Activated CD8-positive, alpha-beta T cell treated with anti-CD3 and anti-CD28 coated beads, Interleukin-2, amount 10 ng/mL, durations not matched to agents 7 days and 5 days (primary cell): Measurements from ENCODE around the gene EZH1. TPM values are rescaled to one million over a fixed set of nuclear protein-coding genes. Genes with fewer than 3 reads are reported as not detected.

Experiments used
- ATAC-seq: fragments of 150-1000 bp; cut with Tn5 transposase; one replicate; pipeline ENCODE4 v1.10.0; 2021; ENCODE audit warnings: moderate library complexity
- CTCF ChIA-PET: fragments of 350-600 bp; sonication (Branson Sonifier 250); formaldehyde crosslinking; loops from one replicate; lab custom pipeline; 2021; ENCODE audit warnings: antibody characterized with exemption; lab: Charles Lee
- POLR2A ChIA-PET: fragments of 350-600 bp; sonication (Branson Sonifier 250); formaldehyde crosslinking; loops from one replicate; lab custom pipeline; 2021; ENCODE audit warnings: antibody characterized with exemption; lab: Charles Lee
- DNase-seq: peaks from one replicate; pipeline ENCODE4 v3.0.0-alpha.2; 2020
- H3K27ac Mint-ChIP-seq: one replicate; pipeline ENCODE4 v1.8.0; 2021; ENCODE audit warnings: mild to moderate bottlenecking, mixed read lengths
- H3K27me3 Mint-ChIP-seq: one replicate; pipeline ENCODE4 v1.8.0; 2021; ENCODE audit warnings: low read depth, mixed read lengths
- H3K36me3 Mint-ChIP-seq: one replicate; pipeline ENCODE4 v1.8.0; 2021; ENCODE audit warnings: low read depth, mixed read lengths
- H3K4me1 Mint-ChIP-seq: one replicate; pipeline ENCODE4 v1.8.0; 2021; ENCODE audit warnings: low read depth, mixed read lengths
- H3K4me3 Mint-ChIP-seq: one replicate; pipeline ENCODE4 v1.8.0; 2021; ENCODE audit warnings: mild to moderate bottlenecking, mixed read lengths
- H3K9me3 Mint-ChIP-seq: one replicate; pipeline ENCODE4 v1.8.0; 2022; ENCODE audit warnings: mixed read lengths; ENCODE audit not compliant: insufficient read depth
- total RNA-seq, 2 experiments: library from RNA; stranded (reverse); gene quantifications; one replicate each; pipeline ENCODE4 v1.2.3, GENCODE V29; 2021

Gene EZH1
- total RNA-seq: 10 to 100 TPM; 32.4 to 37.7 TPM

- peak within 1 kb of the TSS; percentile 96 for H3K4me3 Mint-ChIP-seq
- peak; percentile 95 for ATAC-seq
- DNase-seq: peak; percentile 92
- peak within 1 kb of the TSS; percentile 94 for H3K27ac Mint-ChIP-seq
- H3K27me3 Mint-ChIP-seq: peaks cover 23% of the 10 kb centered on the region
- H3K4me1 Mint-ChIP-seq: peaks cover 15% of the 10 kb centered on the region
- no peaks in the 10 kb centered on the region for H3K9me3 Mint-ChIP-seq
- H3K36me3 Mint-ChIP-seq: peaks cover 6% of the 10 kb centered on the region
- POLR2A ChIA-PET: no interaction called here
- CTCF ChIA-PET: no interaction called here
Observed at GRCh38 chr17:42744806-42745617, at the start of gene EZH1. Gene EZH1, minus strand, starts transcription at chr17:42745040. Its CDS starts 16,099 bp downstream, at chr17:42728941.

- Mint-ChIP-seq H3K27ac (no peak overlapping the region), H3K4me3 (no peak overlapping the region), H3K4me1 (peaks cover 7% of the 10 kb centered on the region), H3K27me3 (peaks cover 15% of the 10 kb centered on the region), H3K9me3 (no peaks in the 10 kb centered on the region), H3K36me3 (peaks cover 9% of the 10 kb centered on the region)
- ChIA-PET POLR2A (no interaction called here), CTCF (interaction anchor here (1.3 kb wide), 1 partner anchor 28 kb away, joined by 4 read pairs; no protein-coding TSS in a partner anchor)
- ATAC-seq (no peak), DNase-seq (no peak)
Observed at GRCh38 chr17:42792545-42792944, 47.7 kb upstream of the EZH1 start.

GRCh38 chr17:42791948-42792347 lies 47.1 kb upstream of the EZH1 start:
- no peak for DNase-seq
- Mint-ChIP-seq H3K36me3 (peaks cover 9% of the 10 kb centered on the region), H3K4me3 (no peak overlapping the region), H3K9me3 (no peaks in the 10 kb centered on the region), H3K4me1 (peaks cover 2% of the 10 kb centered on the region), H3K27ac (no peak overlapping the region), H3K27me3 (peaks cover 20% of the 10 kb centered on the region)
- ChIA-PET POLR2A (no interaction called here), CTCF (interaction anchor here (1.1 to 1.3 kb wide), 2 partner anchors 28 kb away, joined by 4 read pairs; no protein-coding TSS in a partner anchor)
- ATAC-seq: no peak

GRCh38 chr17:42787266-42787665 lies 42.4 kb upstream of the EZH1 start:
- Mint-ChIP-seq H3K27ac (no peak overlapping the region), H3K36me3 (no peaks in the 10 kb centered on the region), H3K9me3 (no peaks in the 10 kb centered on the region), H3K4me3 (no peak overlapping the region), H3K27me3 (peaks cover 59% of the 10 kb centered on the region), H3K4me1 (no peaks in the 10 kb centered on the region)
- ATAC-seq (no peak), DNase-seq (no peak)
- ChIA-PET POLR2A (no interaction called here), CTCF (interaction anchor here (1.0 to 1.5 kb wide), 2 partner anchors 10 to 209 kb away, joined by 3 to 4 read pairs; no protein-coding TSS in a partner anchor)

GRCh38 chr17:42784811-42785592 lies 40.2 kb upstream of the EZH1 start:
- CTCF ChIA-PET: interaction anchor here (1.2 kb wide), 1 partner anchor 21 kb away, joined by 6 read pairs; no protein-coding TSS in a partner anchor
- POLR2A ChIA-PET: interaction anchor here (1.5 kb wide), 1 partner anchor 14 kb away, joined by 3 read pairs; the partner anchor contains the start of genes CNTD1 and COA3
- Mint-ChIP-seq H3K4me3 (no peak overlapping the region), H3K4me1 (no peaks in the 10 kb centered on the region), H3K27ac (no peak overlapping the region), H3K36me3 (no peaks in the 10 kb centered on the region), H3K9me3 (no peaks in the 10 kb centered on the region), H3K27me3 (peaks cover 65% of the 10 kb centered on the region)
- no peak for DNase-seq
- no peak for ATAC-seq

- ChIA-PET POLR2A (interaction anchor here (1.1 to 1.5 kb wide), 2 partner anchors 14 to 49 kb away, joined by 3 read pairs; partner anchors contain the start of genes CNTD1 and COA3), CTCF (no interaction called here)
- no peak for ATAC-seq
- H3K9me3 Mint-ChIP-seq: no peaks in the 10 kb centered on the region
- H3K27ac Mint-ChIP-seq: no peak overlapping the region
- no peak overlapping the region for H3K4me3 Mint-ChIP-seq
- peaks cover 5% of the 10 kb centered on the region for H3K36me3 Mint-ChIP-seq
- no peak for DNase-seq
- peaks cover 63% of the 10 kb centered on the region for H3K27me3 Mint-ChIP-seq
- peaks cover 4% of the 10 kb centered on the region for H3K4me1 Mint-ChIP-seq
Observed at GRCh38 chr17:42784409-42784808, 39.6 kb upstream of the EZH1 start.

- peaks cover 7% of the 10 kb centered on the region for H3K4me1 Mint-ChIP-seq
- H3K9me3 Mint-ChIP-seq: no peaks in the 10 kb centered on the region
- ATAC-seq (no peak), DNase-seq (no peak)
- H3K27me3 Mint-ChIP-seq: peaks cover 60% of the 10 kb centered on the region
- H3K36me3 Mint-ChIP-seq: peaks cover 10% of the 10 kb centered on the region
- no peak overlapping the region for H3K4me3 Mint-ChIP-seq
- CTCF ChIA-PET: no interaction called here
- POLR2A ChIA-PET: interaction anchor here (1.1 kb wide), 1 partner anchor 50 kb away, joined by 3 read pairs; no protein-coding TSS in a partner anchor
- H3K27ac Mint-ChIP-seq: no peak overlapping the region
Observed at GRCh38 chr17:42783791-42784138, 38.9 kb upstream of the EZH1 start.

- no peak for ATAC-seq
- DNase-seq: no peak
- Mint-ChIP-seq H3K4me1 (peaks cover 7% of the 10 kb centered on the region), H3K36me3 (peaks cover 15% of the 10 kb centered on the region), H3K27ac (no peak overlapping the region), H3K4me3 (no peak overlapping the region), H3K9me3 (no peaks in the 10 kb centered on the region), H3K27me3 (peaks cover 60% of the 10 kb centered on the region)
- ChIA-PET POLR2A (interaction anchor here (1.1 kb wide), 1 partner anchor 50 kb away, joined by 3 read pairs; no protein-coding TSS in a partner anchor), CTCF (no interaction called here)
Observed at GRCh38 chr17:42783062-42783790, 38.4 kb upstream of the EZH1 start.

- H3K27ac Mint-ChIP-seq: no peak overlapping the region
- DNase-seq: no peak
- ATAC-seq: no peak
- ChIA-PET POLR2A (interaction anchor here (1.3 kb wide), 1 partner anchor 9 kb away, joined by 6 read pairs; the partner anchor contains the start of gene VPS25), CTCF (no interaction called here)
- no peaks in the 10 kb centered on the region for H3K9me3 Mint-ChIP-seq
- H3K4me1 Mint-ChIP-seq: peaks cover 7% of the 10 kb centered on the region
- peaks cover 54% of the 10 kb centered on the region for H3K27me3 Mint-ChIP-seq
- peaks cover 21% of the 10 kb centered on the region for H3K36me3 Mint-ChIP-seq
- H3K4me3 Mint-ChIP-seq: no peak overlapping the region
Observed at GRCh38 chr17:42782166-42783061, 37.6 kb upstream of the EZH1 start.

- CTCF ChIA-PET: interaction anchor here (1.6 to 2.2 kb wide), 2 partner anchors 18 to 101 kb away, joined by 3 to 9 read pairs; no protein-coding TSS in a partner anchor
- Mint-ChIP-seq H3K27me3 (peaks cover 48% of the 10 kb centered on the region), H3K27ac (no peak overlapping the region), H3K9me3 (no peaks in the 10 kb centered on the region), H3K4me1 (peaks cover 7% of the 10 kb centered on the region), H3K4me3 (no peak overlapping the region), H3K36me3 (peaks cover 21% of the 10 kb centered on the region)
- DNase-seq (no peak), ATAC-seq (no peak)
- POLR2A ChIA-PET: interaction anchor here (0.5 to 1.3 kb wide), 2 partner anchors 9 to 169 kb away, joined by 3 to 6 read pairs; partner anchors contain the start of gene VPS25
Observed at GRCh38 chr17:42781639-42782165, 36.9 kb upstream of the EZH1 start.
